K562 (cell line): ENCODE data around the gene SUCO. TPM values are rescaled to one million over a fixed set of nuclear protein-coding genes. Genes with fewer than 3 reads are reported as not detected.

Experiments used
- BMI1 ChIP-seq: fragments of 150-350 bp; IDR thresholded peaks from 2 replicates; pipeline ENCODE4 v1.6.1; 2014; ENCODE audit warnings: low read length
- CBFA2T2 ChIP-seq: fragments of 450-650 bp; conservative IDR thresholded peaks from 2 replicates; pipeline ENCODE4 v1.6.1; 2017; ENCODE audit warnings: mild to moderate bottlenecking
- CBFA2T3 ChIP-seq: fragments of 450-650 bp; IDR thresholded peaks from 2 replicates; pipeline ENCODE4 v1.6.1; 2017
- CBFB ChIP-seq: sonication (generic); formaldehyde crosslinking; IDR thresholded peaks from 2 replicates; pipeline ENCODE4 v1.4.0; 2020; ENCODE audit warnings: mild to moderate bottlenecking, missing genetic modification reagents
- CBX3 ChIP-seq, 2 experiments: IDR thresholded peaks; 1 replicate in 1 of 2; 2 replicates in 1 of 2; pipeline ENCODE4 v1.6.1; 2012; ENCODE audit warnings: inconsistent platforms in 2 of 2, low read length in 2 of 2, borderline replicate concordance in 1 of 2, control low read depth in 1 of 2
- DPF2 ChIP-seq: fragments of 450-650 bp; IDR thresholded peaks from 2 replicates; pipeline ENCODE4 v1.6.1; 2016
- E2F1 ChIP-seq: sonication (generic); formaldehyde crosslinking; IDR thresholded peaks from 2 replicates; pipeline ENCODE4 v1.8.1; 2023; ENCODE audit warnings: mild to moderate bottlenecking, missing genetic modification reagents, moderate library complexity
- EP400 ChIP-seq: fragments of 450-650 bp; IDR thresholded peaks from 2 replicates; pipeline ENCODE4 v1.6.1; 2017; ENCODE audit warnings: antibody characterized with exemption, mild to moderate bottlenecking, moderate library complexity
- FOXA1 ChIP-seq: fragments of 450-650 bp; IDR thresholded peaks from 2 replicates; pipeline ENCODE4 v1.6.1; 2016; ENCODE audit warnings: mild to moderate bottlenecking, borderline replicate concordance
- HMG20B ChIP-seq: fragments of 250-450 bp; sonication (Bioruptor Pico); IDR thresholded peaks from 2 replicates; pipeline ENCODE4 v1.5.0; 2021; ENCODE audit warnings: mild to moderate bottlenecking
- HNRNPK ChIP-seq: fragments of 200-400 bp; formaldehyde crosslinking; IDR thresholded peaks from one replicate; pipeline ENCODE4 v1.6.1; 2018; ENCODE audit warnings: mild to moderate bottlenecking, low read depth, low read length; ENCODE audit not compliant: poor library complexity, severe bottlenecking
- HNRNPL ChIP-seq: fragments of 200-400 bp; formaldehyde crosslinking; IDR thresholded peaks from 2 replicates; pipeline ENCODE4 v1.6.1; 2017; ENCODE audit warnings: low read depth, mild to moderate bottlenecking, low read length
- HOXB6 ChIP-seq: fragments of 250-450 bp; sonication (Bioruptor Pico); IDR thresholded peaks from 2 replicates; pipeline ENCODE4 v1.5.1; 2022; ENCODE audit warnings: mild to moderate bottlenecking, borderline replicate concordance
- NFIC ChIP-seq: fragments of 450-650 bp; IDR thresholded peaks from 2 replicates; pipeline ENCODE4 v1.6.1; 2017; ENCODE audit warnings: mild to moderate bottlenecking, inconsistent platforms
- SIN3B ChIP-seq: fragments of 450-650 bp; IDR thresholded peaks from 2 replicates; pipeline ENCODE4 v1.6.1; 2017; ENCODE audit warnings: low read depth, mild to moderate bottlenecking, moderate library complexity
- SMARCA4 ChIP-seq: fragments of 450-650 bp; IDR thresholded peaks from 2 replicates; pipeline ENCODE4 v1.6.1; 2016
- TRIM24 ChIP-seq, 2 experiments: fragments of 450-650 bp; IDR thresholded peaks; 2 replicates each; pipeline ENCODE4 v1.6.1; 2016
- TRIM28 ChIP-seq: fragments of 450-650 bp; IDR thresholded peaks from 2 replicates; pipeline ENCODE4 v1.6.1; 2017
- TSC22D4 ChIP-seq: fragments of 450-650 bp; IDR thresholded peaks from 2 replicates; pipeline ENCODE4 v1.6.1; 2016; ENCODE audit warnings: missing genetic modification characterization, missing biosample characterization, control low read depth
- XRCC3 ChIP-seq: fragments of 450-650 bp; IDR thresholded peaks from 2 replicates; pipeline ENCODE4 v1.6.1; 2017; ENCODE audit warnings: mild to moderate bottlenecking, moderate library complexity
- ZNF277 ChIP-seq: fragments of 250-450 bp; sonication (Bioruptor Pico); IDR thresholded peaks from 2 replicates; pipeline ENCODE4 v1.8.0; 2022; ENCODE audit warnings: inconsistent platforms, mild to moderate bottlenecking, moderate library complexity, borderline replicate concordance
- polyA plus RNA-seq, 8 experiments: library from polyadenylated mRNA; depleted of rRNA in 4 of 8; stranded (reverse) in 5 of 8; unstranded in 3 of 8; fragments of >200 nt; fragmentation: Nextera tagmentation in 2 of 8; fragmentation: Illumina TruSeq in 1 of 8; extraction: Ambion mirVana in 2 of 8; extraction: Trizol in 1 of 8; gene quantifications; 2 replicates each; pipeline versions ENCODE4 v1.2.1 to v1.2.3, GENCODE V29; 2011 to 2014; ENCODE audit warnings: inconsistent platforms in 1 of 8, missing spikeins in 1 of 8
- total RNA-seq, 7 experiments: library from RNA; depleted of rRNA in 6 of 7; stranded (reverse); fragments of >200 nt in 6 of 7; fragmentation: Illumina TruSeq in 2 of 7; extraction: Trizol in 2 of 7; gene quantifications; 2 replicates each; pipeline versions ENCODE4 v1.2.1 to v1.2.3, GENCODE V29; 2011 to 2021; ENCODE audit warnings: low replicate concordance in 1 of 7
- TF ChIP-seq, protein P1 (sequence below): fragments of 250-450 bp; sonication (Bioruptor Pico); IDR thresholded peaks from 2 replicates; pipeline ENCODE4 v1.5.0; 2021
- TF ChIP-seq, protein P2 (sequence below): sonication (generic); formaldehyde crosslinking; IDR thresholded peaks from 2 replicates; pipeline ENCODE4 v1.8.0; 2022; ENCODE audit warnings: mild to moderate bottlenecking, missing genetic modification reagents
- TF ChIP-seq, protein P3 (sequence below): fragments of 450-650 bp; formaldehyde crosslinking; IDR thresholded peaks from 2 replicates; pipeline ENCODE4 v1.4.0; 2020; ENCODE audit warnings: mild to moderate bottlenecking
- TF ChIP-seq, protein P4 (sequence below): IDR thresholded peaks from 2 replicates; pipeline ENCODE4 v1.6.1; 2014; ENCODE audit warnings: antibody characterized with exemption

Gene SUCO
- total and polyA plus RNA-seq, 9 of the 15 experiments (the other 6 are each of a cell fraction or from before 2014, with no cell fraction given) = 2.5 to 20.6 (median 14.3) TPM

DNA sequence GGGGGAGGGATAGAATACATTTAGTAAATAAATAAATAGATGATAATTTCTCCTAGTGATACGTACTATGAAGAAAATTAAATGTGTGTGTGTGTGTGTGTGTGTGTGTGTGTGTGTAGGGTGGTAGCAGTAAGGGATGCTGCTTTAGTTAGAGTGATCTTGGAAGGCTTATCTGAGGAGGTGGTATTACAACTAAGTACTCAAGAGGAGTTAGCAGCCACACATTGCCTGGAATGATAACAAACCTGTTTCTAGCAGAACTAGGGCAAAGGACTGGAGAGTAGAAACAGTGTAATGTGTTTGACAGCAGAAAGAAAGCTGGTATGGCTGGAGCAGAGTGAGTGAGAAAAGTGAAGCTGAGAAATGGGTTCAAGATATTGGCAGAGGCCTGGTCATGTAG, 67.7 kb downstream of the SUCO start (continued):
- TF ChIP-seq, protein P1, sequence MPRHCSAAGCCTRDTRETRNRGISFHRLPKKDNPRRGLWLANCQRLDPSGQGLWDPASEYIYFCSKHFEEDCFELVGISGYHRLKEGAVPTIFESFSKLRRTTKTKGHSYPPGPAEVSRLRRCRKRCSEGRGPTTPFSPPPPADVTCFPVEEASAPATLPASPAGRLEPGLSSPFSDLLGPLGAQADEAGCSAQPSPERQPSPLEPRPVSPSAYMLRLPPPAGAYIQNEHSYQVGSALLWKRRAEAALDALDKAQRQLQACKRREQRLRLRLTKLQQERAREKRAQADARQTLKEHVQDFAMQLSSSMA = no peak
- peak; percentile 40; the same call in 1 of the 2 replicates for TF ChIP-seq SMARCA4
- TF ChIP-seq XRCC3 = no peak
- TF ChIP-seq HOXB6 (CRISPR knock-in tag) = no peak
- no peak for TF ChIP-seq TSC22D4
- TF ChIP-seq E2F1 (CRISPR knock-in tag) = no peak
- 0 out of 2 replicates have a peak, but pooled peaks have one; percentile 15 for TF ChIP-seq NFIC
- peak; percentile 48 for TF ChIP-seq DPF2
- TF ChIP-seq HNRNPK = no peak
- TF ChIP-seq, protein P2, sequence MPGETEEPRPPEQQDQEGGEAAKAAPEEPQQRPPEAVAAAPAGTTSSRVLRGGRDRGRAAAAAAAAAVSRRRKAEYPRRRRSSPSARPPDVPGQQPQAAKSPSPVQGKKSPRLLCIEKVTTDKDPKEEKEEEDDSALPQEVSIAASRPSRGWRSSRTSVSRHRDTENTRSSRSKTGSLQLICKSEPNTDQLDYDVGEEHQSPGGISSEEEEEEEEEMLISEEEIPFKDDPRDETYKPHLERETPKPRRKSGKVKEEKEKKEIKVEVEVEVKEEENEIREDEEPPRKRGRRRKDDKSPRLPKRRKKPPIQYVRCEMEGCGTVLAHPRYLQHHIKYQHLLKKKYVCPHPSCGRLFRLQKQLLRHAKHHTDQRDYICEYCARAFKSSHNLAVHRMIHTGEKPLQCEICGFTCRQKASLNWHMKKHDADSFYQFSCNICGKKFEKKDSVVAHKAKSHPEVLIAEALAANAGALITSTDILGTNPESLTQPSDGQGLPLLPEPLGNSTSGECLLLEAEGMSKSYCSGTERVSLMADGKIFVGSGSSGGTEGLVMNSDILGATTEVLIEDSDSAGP (CRISPR knock-in tag) = no peak
- TF ChIP-seq, protein P3, sequence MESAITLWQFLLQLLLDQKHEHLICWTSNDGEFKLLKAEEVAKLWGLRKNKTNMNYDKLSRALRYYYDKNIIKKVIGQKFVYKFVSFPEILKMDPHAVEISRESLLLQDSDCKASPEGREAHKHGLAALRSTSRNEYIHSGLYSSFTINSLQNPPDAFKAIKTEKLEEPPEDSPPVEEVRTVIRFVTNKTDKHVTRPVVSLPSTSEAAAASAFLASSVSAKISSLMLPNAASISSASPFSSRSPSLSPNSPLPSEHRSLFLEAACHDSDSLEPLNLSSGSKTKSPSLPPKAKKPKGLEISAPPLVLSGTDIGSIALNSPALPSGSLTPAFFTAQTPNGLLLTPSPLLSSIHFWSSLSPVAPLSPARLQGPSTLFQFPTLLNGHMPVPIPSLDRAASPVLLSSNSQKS (CRISPR knock-in tag) = no peak
- no peak for TF ChIP-seq BMI1
- TF ChIP-seq HMG20B (CRISPR knock-in tag) = no peak
- TF ChIP-seq HNRNPL = no peak
- no peak for TF ChIP-seq FOXA1
- TF ChIP-seq CBFA2T3 = peak; percentile 81
- TF ChIP-seq CBX3 (IDR thresholded peaks at IDR 0.05; ENCODE audit: borderline replicate concordance in 1 of 2, low read length in 2 of 2) = peak in 1 of 2 experiments; percentile 69; a peak in 1 of 3 replicates
- TF ChIP-seq TRIM24 (IDR thresholded peaks at IDR 0.05) = peak; percentile 53 to 60; a peak in 2 of 4 replicates
- no peak for TF ChIP-seq SIN3B
- TF ChIP-seq, protein P4, sequence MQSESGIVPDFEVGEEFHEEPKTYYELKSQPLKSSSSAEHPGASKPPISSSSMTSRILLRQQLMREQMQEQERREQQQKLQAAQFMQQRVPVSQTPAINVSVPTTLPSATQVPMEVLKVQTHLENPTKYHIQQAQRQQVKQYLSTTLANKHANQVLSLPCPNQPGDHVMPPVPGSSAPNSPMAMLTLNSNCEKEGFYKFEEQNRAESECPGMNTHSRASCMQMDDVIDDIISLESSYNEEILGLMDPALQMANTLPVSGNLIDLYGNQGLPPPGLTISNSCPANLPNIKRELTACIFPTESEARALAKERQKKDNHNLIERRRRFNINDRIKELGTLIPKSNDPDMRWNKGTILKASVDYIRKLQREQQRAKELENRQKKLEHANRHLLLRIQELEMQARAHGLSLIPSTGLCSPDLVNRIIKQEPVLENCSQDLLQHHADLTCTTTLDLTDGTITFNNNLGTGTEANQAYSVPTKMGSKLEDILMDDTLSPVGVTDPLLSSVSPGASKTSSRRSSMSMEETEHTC = no peak
- TF ChIP-seq CBFB (CRISPR knock-in tag) = no peak
- no peak for TF ChIP-seq ZNF277 (CRISPR knock-in tag)
- TF ChIP-seq EP400 = no peak
- TF ChIP-seq TRIM28 = 0 out of 2 replicates have a peak, but pooled peaks have one; percentile 23
- TF ChIP-seq CBFA2T2 = peak; percentile 52
